GM23248 (cell line): ENCODE results near the gene IRF8.

Source experiments
- EZH2 ChIP-seq: fragments of 200-600 bp; sonication (generic); IDR thresholded peaks from 2 replicates; pipeline ENCODE4 v1.6.1; 2018; ENCODE audit warnings: antibody characterized with exemption, mild to moderate bottlenecking; ENCODE audit not compliant: insufficient read depth, poor library complexity, severe bottlenecking
- EZH2phosphoT487 ChIP-seq: fragments of 200-600 bp; sonication (generic); IDR thresholded peaks from 2 replicates; pipeline ENCODE4 v1.6.1; 2018; ENCODE audit warnings: antibody characterized with exemption, moderate library complexity, mild to moderate bottlenecking, low read depth; ENCODE audit not compliant: insufficient read depth

- no peak for TF ChIP-seq EZH2
- no peak for TF ChIP-seq EZH2phosphoT487
Observed at GRCh38 chr16:85916141-85916890, 17.4 kb downstream of the IRF8 start.
